T-helper 17 cell (primary cell): ENCODE measurements around the gene DIRAS2. TPM values are rescaled to one million over a fixed set of nuclear protein-coding genes. Genes with fewer than 3 reads are reported as not detected.

Experiments
- ATAC-seq: fragments of 150-1000 bp; cut with Tn5 transposase; 2 replicates; pipeline ENCODE4 v1.10.0; 2021; ENCODE audit warnings: mild to moderate bottlenecking, moderate library complexity
- DNase-seq, 3 donors: peaks; one replicate each; pipeline versions ENCODE4 v3.0.0 to v3.0.0-alpha.2; 2020 to 2021
- H3K9me3 ChIP-seq: one replicate; pipeline ENCODE4 v1.7.0; 2013; ENCODE audit warnings: low read length, mild to moderate bottlenecking; ENCODE audit not compliant: control insufficient read depth, poor library complexity, severe bottlenecking
- H3K27ac Mint-ChIP-seq: one replicate; pipeline ENCODE4 v1.8.0; 2022; ENCODE audit warnings: mild to moderate bottlenecking, moderate library complexity, mixed read lengths
- H3K27me3 Mint-ChIP-seq: one replicate; pipeline ENCODE4 v1.8.0; 2022; ENCODE audit warnings: mixed read lengths
- H3K36me3 Mint-ChIP-seq: one replicate; pipeline ENCODE4 v1.8.0; 2022; ENCODE audit warnings: low read depth, mixed read lengths
- H3K4me1 Mint-ChIP-seq: one replicate; pipeline ENCODE4 v1.8.0; 2022; ENCODE audit warnings: mild to moderate bottlenecking, mixed read lengths
- H3K4me3 Mint-ChIP-seq: one replicate; pipeline ENCODE4 v1.8.0; 2022; ENCODE audit warnings: mild to moderate bottlenecking, moderate library complexity, mixed read lengths
- total RNA-seq, 4 donors: library from RNA in 2 of 4; stranded (reverse) in 2 of 4; gene quantifications; one replicate each; pipeline ENCODE4 v1.2.3 and lab custom pipeline; 2022 to 2026

The DIRAS2 gene
- total RNA-seq, 2 donors from 2014 or later, result not detected

DNA sequence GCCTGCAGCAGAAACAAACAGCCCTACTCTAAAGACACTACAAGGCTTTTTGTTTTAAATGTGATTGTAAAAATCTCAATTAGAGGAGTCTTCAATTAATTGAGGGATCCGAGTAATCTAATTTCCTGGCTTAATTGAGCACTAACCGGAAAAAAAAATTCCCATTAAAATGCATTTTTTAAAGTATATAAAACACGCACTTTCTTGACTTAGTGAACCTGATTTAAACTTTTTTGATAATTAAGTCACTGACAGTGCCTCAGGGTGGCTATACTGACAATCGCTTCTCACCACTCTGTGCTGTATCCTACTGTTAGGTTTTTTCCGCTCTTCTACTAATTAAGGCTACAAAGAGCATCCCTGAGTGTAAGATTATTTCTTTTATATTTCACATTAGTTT lies 44.4 kb downstream of the DIRAS2 start:
- Mint-ChIP-seq H3K36me3 (no peaks in the 10 kb centered on the region), H3K4me1 (no peaks in the 10 kb centered on the region), H3K4me3 (no peak overlapping the region), H3K27me3 (peaks cover 47% of the 10 kb centered on the region), H3K27ac (no peak overlapping the region)
- ATAC-seq, result no peak
- H3K9me3 ChIP-seq, result no peaks in the 10 kb centered on the region
- no peak for DNase-seq

DNA sequence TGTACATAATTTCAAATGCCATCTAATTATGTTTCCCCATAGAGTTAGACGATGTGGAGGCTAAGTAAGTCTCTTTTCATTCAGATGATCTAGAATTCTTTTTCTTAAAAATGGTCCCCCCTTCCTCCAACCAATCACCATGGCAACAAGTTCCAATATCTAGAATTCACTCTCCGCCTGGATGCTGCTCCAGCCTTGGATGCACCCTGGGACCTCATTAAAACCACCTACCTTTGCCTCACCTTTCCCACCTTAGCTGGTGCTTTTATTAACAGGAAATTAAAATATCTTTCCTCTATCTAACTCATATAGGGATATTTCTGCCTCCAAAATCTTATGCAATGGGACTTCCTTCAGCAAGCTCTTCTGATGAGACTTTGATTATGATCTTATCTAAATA lies 49.0 kb downstream of the DIRAS2 start:
- no peak for ATAC-seq
- no peaks in the 10 kb centered on the region for H3K4me1 Mint-ChIP-seq
- H3K9me3 ChIP-seq, result no peaks in the 10 kb centered on the region
- peaks cover 35% of the 10 kb centered on the region for H3K27me3 Mint-ChIP-seq
- no peak overlapping the region for H3K27ac Mint-ChIP-seq
- no peak for DNase-seq
- H3K36me3 Mint-ChIP-seq, result no peaks in the 10 kb centered on the region
- no peak overlapping the region for H3K4me3 Mint-ChIP-seq

DNA sequence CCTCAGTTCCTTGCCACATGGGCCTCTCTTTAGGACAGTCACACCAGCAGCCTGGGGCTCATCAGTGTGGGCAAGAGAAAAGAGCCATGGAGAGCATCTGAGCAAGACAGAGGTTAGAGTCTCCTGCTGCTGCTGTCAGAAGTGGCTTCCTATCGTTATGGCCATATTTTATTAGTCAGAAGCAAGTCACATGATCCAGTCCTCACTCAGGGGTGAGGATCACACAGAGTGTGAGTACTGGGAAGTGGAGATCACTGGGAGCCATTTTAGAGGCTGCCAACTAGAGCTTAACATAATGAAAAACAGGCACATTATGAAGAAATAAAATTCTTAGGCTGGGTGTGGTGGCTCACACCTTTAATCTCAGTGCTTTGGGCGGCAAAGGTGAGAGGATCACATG lies 62.0 kb downstream of the DIRAS2 start:
- no peak overlapping the region for H3K4me3 Mint-ChIP-seq
- peaks cover 2% of the 10 kb centered on the region for H3K36me3 Mint-ChIP-seq
- H3K4me1 Mint-ChIP-seq, result no peaks in the 10 kb centered on the region
- H3K27ac Mint-ChIP-seq, result no peak overlapping the region
- no peak for DNase-seq
- no peaks in the 10 kb centered on the region for H3K9me3 ChIP-seq
- peaks cover 36% of the 10 kb centered on the region for H3K27me3 Mint-ChIP-seq
- no peak for ATAC-seq

DNA sequence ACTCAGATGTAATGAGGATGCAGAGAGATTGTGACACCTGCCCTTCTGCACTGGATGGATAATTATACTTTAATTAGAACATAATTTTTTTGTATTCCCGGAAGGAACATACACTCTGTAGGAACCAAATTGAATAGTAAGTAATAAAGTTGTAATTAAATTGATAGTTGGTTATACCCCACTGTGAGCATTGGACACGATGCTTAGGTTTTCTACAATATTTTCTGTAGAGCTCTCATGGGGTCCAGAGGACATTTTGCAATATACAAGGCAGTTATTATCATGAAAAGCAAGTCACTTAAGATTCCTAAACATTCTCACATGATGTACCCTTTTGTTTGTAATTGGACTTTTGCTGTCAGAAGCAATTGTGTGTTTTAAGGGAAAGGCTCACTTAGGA lies 63.4 kb downstream of the DIRAS2 start:
- H3K36me3 Mint-ChIP-seq, result peaks cover 2% of the 10 kb centered on the region
- DNase-seq, result no peak

DNA sequence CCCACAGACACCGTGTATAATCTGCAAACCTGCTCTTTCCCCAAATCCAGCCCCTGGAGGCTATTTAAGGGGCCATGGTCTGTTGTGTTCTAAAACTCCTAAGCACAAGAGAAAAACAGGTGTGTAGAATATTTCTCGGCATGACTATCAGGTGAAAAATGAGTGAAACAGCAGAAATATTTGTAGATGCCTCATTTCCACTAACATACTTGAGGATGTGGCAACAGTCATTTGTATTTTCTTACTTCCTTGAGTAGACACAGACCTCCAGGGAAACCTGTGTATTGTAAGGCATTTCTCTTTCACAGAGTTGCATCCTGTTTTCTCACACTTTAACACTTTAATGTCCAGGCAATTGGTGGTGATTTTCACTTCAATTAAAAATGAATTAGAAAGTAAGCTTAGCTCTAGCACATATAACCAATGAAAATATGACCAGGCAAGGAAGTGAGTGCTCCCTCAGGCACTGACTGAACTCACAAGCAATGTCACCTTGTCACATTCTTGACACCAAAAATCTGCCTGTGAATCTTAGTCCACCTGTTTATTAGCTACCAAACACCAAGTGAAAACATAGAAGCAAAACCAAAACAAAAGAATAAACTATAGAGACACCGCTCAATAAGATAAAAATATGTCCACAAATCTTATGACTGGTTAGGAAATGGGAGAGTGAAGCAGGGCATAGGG lies 64.4 kb downstream of the DIRAS2 start:
- ATAC-seq (no peak), DNase-seq (no peak)
- no peaks in the 10 kb centered on the region for H3K9me3 ChIP-seq
- Mint-ChIP-seq H3K4me1 (no peaks in the 10 kb centered on the region), H3K27me3 (peaks cover 37% of the 10 kb centered on the region), H3K27ac (no peak overlapping the region), H3K4me3 (no peak overlapping the region), H3K36me3 (peaks cover 2% of the 10 kb centered on the region)

More for the DNA sequence above, 63.4 kb downstream of the DIRAS2 start:
- Mint-ChIP-seq H3K27me3 (peaks cover 36% of the 10 kb centered on the region), H3K4me1 (no peaks in the 10 kb centered on the region), H3K27ac (no peak overlapping the region), H3K4me3 (no peak overlapping the region)
- no peak for ATAC-seq
- no peaks in the 10 kb centered on the region for H3K9me3 ChIP-seq

DNA sequence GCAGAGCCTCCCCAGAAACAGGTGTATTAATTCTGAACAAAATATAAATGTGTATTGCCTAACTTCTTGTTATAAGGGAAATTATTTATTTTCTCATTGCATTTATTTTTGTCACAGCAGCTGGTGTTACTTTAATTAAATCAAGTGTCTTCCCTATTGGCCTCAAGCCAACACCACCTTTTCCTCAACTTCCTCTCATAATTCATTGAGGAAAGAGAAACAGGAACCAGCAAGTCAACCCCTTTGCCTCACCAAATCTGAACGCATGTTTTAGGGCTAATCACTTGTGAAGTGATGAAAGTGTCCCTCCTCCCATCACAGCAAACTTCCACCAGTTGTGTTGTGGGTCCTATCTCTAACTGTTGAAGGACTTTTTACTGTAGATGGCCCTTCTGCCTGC lies 73.1 kb downstream of the DIRAS2 start:
- no peak for DNase-seq
- Mint-ChIP-seq H3K27me3 (peaks cover 28% of the 10 kb centered on the region), H3K27ac (no peak overlapping the region), H3K4me3 (no peak overlapping the region), H3K4me1 (no peaks in the 10 kb centered on the region), H3K36me3 (no peaks in the 10 kb centered on the region)
- peaks cover 3% of the 10 kb centered on the region for H3K9me3 ChIP-seq
- ATAC-seq, result no peak

DNA sequence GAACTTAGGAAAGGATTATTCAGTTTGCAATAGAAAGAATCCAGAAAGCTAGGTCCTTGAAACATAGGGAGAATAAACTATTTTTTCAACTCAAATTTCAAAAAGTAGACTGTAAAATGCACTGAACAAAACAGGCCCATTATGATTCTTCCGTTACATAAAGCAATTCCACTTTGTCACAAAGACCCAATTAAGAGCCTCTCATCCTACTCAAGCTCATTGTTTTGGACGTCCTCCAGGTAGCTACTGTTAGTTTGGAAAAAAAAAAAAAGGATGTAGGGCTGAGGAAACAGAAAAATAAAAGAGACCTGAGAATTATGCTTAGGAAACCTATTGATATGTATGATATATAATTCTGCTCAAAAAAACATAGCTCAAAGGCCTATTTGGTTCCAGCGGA lies 74.0 kb downstream of the DIRAS2 start:
- no peak overlapping the region for H3K4me3 Mint-ChIP-seq
- peaks cover 3% of the 10 kb centered on the region for H3K9me3 ChIP-seq
- H3K4me1 Mint-ChIP-seq, result no peaks in the 10 kb centered on the region
- DNase-seq, result no peak
- no peak overlapping the region for H3K27ac Mint-ChIP-seq
- no peaks in the 10 kb centered on the region for H3K36me3 Mint-ChIP-seq
- peaks cover 25% of the 10 kb centered on the region for H3K27me3 Mint-ChIP-seq
- ATAC-seq, result no peak

DNA sequence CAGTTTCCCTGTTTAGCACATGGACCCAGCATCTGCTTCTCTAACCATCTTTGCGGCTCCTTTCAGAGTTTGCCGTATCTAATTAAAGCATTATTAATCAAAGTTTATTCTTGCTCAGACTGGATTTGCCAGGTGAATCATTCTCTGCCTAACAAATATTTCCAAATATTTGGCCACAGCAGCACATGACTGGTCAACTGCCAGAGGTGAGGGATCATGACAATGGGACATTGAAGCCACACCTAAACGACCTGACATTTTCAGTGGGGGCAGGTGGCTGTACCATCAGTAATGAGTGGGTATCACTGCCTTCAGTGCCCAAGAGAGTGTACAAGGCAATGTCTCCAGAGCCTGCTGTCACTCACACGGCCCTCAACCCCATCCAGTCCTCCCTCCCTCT lies 80.4 kb downstream of the DIRAS2 start:
- H3K36me3 Mint-ChIP-seq, result no peaks in the 10 kb centered on the region
- no peaks in the 10 kb centered on the region for H3K4me1 Mint-ChIP-seq
- H3K27ac Mint-ChIP-seq, result no peak overlapping the region
- no peaks in the 10 kb centered on the region for H3K27me3 Mint-ChIP-seq
- no peaks in the 10 kb centered on the region for H3K9me3 ChIP-seq
- DNase-seq, result no peak
- no peak for ATAC-seq
- H3K4me3 Mint-ChIP-seq, result no peak overlapping the region

Other genes with a start within 250 kb of the DIRAS2 start
- 1 to 10 TPM; 5.0 to 7.7 TPM for gene SYK, start 159.0 kb upstream of the DIRAS2 start, total RNA-seq